Measurements from ENCODE around the gene UNC5CL. TPM values are rescaled to one million over a fixed set of nuclear protein-coding genes. Genes with fewer than 3 reads are reported as not detected.

The UNC5CL gene
- total and polyA plus RNA-seq, 2 of the 8 experiments (the other 6 are each of a cell fraction or from before 2014, with no cell fraction given): 1.3 to 1.7 TPM

DNA sequence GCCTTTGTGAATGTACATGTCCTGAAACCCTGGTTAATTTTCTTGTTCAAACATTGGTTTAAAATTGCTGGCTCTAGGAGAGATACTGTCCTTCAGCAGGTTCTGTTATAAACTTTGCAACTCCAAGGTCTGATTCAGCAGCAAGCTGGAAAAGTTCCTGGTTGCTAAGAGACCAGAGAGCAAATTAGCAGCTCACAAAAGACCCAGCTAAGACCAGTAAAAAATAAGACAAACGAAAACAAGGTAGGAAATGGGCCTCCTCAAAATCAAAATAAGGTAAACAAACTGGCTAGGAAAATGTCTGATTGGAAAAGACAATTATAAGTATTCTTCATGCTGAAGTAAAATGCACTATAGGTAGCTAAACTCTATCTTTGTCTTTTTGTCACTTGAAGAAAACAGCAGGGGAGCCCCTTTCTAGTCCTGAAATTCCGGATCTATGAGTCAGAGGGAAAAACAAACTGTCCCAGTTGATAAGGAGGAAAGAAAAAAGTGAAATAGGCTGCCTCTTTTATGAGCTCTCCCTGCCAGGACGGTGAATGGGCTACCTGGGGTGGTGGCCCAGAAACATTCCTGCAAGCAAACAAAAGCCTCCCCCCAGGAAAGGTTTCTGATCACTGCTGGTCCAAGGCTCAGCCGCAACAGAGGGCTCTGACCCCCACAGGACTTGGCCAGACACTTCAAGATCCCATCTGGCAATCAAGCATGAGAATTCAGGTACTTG, 41.6 kb downstream of the UNC5CL start (continued):
- TF ChIP-seq CBX5 (IDR thresholded peaks at IDR 0.05; ENCODE audit: low read depth, low read length) (no peak), FOSL1 (IDR thresholded peaks at IDR 0.05; ENCODE audit: insufficient read depth, low read depth, low read length) (no peak), PHF8 (conservative IDR thresholded peaks at IDR 0.05; ENCODE audit: low read depth, low read length) (no peak), POLR2AphosphoS5 (IDR thresholded peaks at IDR 0.05; ENCODE audit: low read depth, low read length) (no peak), CHD7 (IDR thresholded peaks at IDR 0.05; ENCODE audit: insufficient replicate concordance, low read length) (peak; percentile 91), JUN (IDR thresholded peaks at IDR 0.05; ENCODE audit: low read depth, low read length) (peak; percentile 94), EP300 (IDR thresholded peaks at IDR 0.05; ENCODE audit: borderline replicate concordance in 1 of 2, low read depth in 2 of 2, low read length in 2 of 2) (no peak; a peak in 1 of 3 replicates), RXRA (IDR thresholded peaks at IDR 0.05; ENCODE audit: insufficient read depth, low read depth, low read length) (no peak), NANOG (IDR thresholded peaks at IDR 0.05; ENCODE audit: insufficient read depth, low read depth, low read length, poor library complexity, severe bottlenecking) (no peak), BACH1 (IDR thresholded peaks at IDR 0.05; ENCODE audit: low read length) (no peak)

Data from H1 (cell line).